Vagina (tissue), 2 donors: Measurements from ENCODE around the gene CLIC5.

ENCODE experiments used
- POLR2AphosphoS5 ChIP-seq, 2 donors: sonication (generic); formaldehyde crosslinking; IDR thresholded peaks; one replicate each; pipeline ENCODE4 v1.9.0; 2017; ENCODE audit warnings: antibody characterized with exemption in 2 of 2, mild to moderate bottlenecking in 2 of 2, low read depth in 1 of 2; ENCODE audit not compliant: insufficient read depth in 1 of 2
- TF ChIP-seq, protein P1 (sequence below), 3 experiments: fragments of 450-650 bp in 2 of 3; fragments of 200-600 bp in 1 of 3; sonication (generic) in 1 of 3; IDR thresholded peaks; one replicate each; pipeline ENCODE4 v1.5.1; 2017 to 2019; ENCODE audit warnings: antibody characterized with exemption in 3 of 3, mild to moderate bottlenecking in 2 of 3, moderate library complexity in 2 of 3

DNA sequence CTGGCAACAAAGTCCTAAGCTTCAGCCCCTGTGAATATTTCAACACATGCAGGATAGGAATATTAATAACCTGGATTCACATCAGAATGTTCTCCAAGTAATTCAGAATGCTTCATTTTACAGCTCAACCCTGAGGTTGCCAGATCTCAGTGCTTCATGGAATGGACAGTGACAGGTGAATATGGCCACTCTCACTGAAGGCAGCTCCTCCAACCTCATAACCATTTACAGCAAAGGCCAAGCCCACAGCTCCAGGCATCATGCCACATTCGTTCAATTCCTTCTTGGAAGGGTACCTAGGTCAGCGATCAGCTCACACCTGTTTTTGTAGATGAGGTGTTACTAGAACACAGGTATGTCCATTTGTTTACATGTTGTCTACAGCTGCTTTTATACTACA lies 17.1 kb downstream of the CLIC5 start:
- TF ChIP-seq, protein P1, sequence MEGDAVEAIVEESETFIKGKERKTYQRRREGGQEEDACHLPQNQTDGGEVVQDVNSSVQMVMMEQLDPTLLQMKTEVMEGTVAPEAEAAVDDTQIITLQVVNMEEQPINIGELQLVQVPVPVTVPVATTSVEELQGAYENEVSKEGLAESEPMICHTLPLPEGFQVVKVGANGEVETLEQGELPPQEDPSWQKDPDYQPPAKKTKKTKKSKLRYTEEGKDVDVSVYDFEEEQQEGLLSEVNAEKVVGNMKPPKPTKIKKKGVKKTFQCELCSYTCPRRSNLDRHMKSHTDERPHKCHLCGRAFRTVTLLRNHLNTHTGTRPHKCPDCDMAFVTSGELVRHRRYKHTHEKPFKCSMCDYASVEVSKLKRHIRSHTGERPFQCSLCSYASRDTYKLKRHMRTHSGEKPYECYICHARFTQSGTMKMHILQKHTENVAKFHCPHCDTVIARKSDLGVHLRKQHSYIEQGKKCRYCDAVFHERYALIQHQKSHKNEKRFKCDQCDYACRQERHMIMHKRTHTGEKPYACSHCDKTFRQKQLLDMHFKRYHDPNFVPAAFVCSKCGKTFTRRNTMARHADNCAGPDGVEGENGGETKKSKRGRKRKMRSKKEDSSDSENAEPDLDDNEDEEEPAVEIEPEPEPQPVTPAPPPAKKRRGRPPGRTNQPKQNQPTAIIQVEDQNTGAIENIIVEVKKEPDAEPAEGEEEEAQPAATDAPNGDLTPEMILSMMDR (IDR thresholded peaks at IDR 0.05) = no peak
- TF ChIP-seq POLR2AphosphoS5 (IDR thresholded peaks at IDR 0.05; ENCODE audit: insufficient read depth in 1 of 2, low read depth in 1 of 2) = no peak
